Caco-2 (cell line): ENCODE data around the gene SLC22A23. TPM values are rescaled to one million over a fixed set of nuclear protein-coding genes. Genes with fewer than 3 reads are reported as not detected.

ENCODE experiments used
- BruUV-seq: library from RNA; stranded (reverse); fragments of 400-500 nt; replicated peaks from 2 replicates; lab custom pipeline; 2021; lab: Mats Ljungman, UMichigan
- CTCF ChIA-PET: fragments of 300-600 bp; sonication (Branson Sonifier 250); formaldehyde crosslinking; loops from one replicate; lab custom pipeline; 2022; ENCODE audit warnings: antibody characterized with exemption; lab: Charles Lee
- POLR2A ChIA-PET: fragments of 300-600 bp; sonication (Branson Sonifier 250); formaldehyde crosslinking; loops from one replicate; lab custom pipeline; 2022; ENCODE audit warnings: antibody characterized with exemption; lab: Charles Lee
- DNase-seq, 2 experiments: peaks; one replicate each; pipeline versions ENCODE4 v3.0.0 to v3.0.0-alpha.2; 2020 to 2022
- H3K27me3 ChIP-seq: replicated peaks from 2 replicates; pipeline ENCODE4 v1.6.0; 2011; ENCODE audit warnings: low read length; ENCODE audit not compliant: control insufficient read depth, insufficient read depth
- H3K36me3 ChIP-seq: 2 replicates; pipeline ENCODE4 v1.5.1; 2011; ENCODE audit warnings: low read length; ENCODE audit not compliant: control insufficient read depth, insufficient read depth
- H3K4me1 ChIP-seq: fragments of 250-450 bp; sonication (Bioruptor Pico); 2 replicates; pipeline ENCODE4 v1.5.1; 2020; ENCODE audit warnings: mild to moderate bottlenecking
- H3K4me3 ChIP-seq: 2 replicates; pipeline ENCODE4 v1.5.1; 2011; ENCODE audit warnings: low read depth, mild to moderate bottlenecking, control low read depth, low read length
- H3K9me3 ChIP-seq: fragments of 250-450 bp; sonication (Bioruptor Pico); 2 replicates; pipeline ENCODE4 v1.5.1; 2020; ENCODE audit warnings: mild to moderate bottlenecking, moderate library complexity
- H3K27ac Mint-ChIP-seq: one replicate; pipeline ENCODE4 v1.8.0; 2022; ENCODE audit warnings: mixed read lengths; ENCODE audit not compliant: unreplicated experiment
- H3K27me3 Mint-ChIP-seq: one replicate; pipeline ENCODE4 v1.8.0; 2022; ENCODE audit warnings: mixed read lengths; ENCODE audit not compliant: insufficient read depth, unreplicated experiment
- H3K36me3 Mint-ChIP-seq: one replicate; pipeline ENCODE4 v1.8.0; 2022; ENCODE audit warnings: mild to moderate bottlenecking, mixed read lengths; ENCODE audit not compliant: insufficient read depth, unreplicated experiment
- H3K4me1 Mint-ChIP-seq: one replicate; pipeline ENCODE4 v1.8.0; 2022; ENCODE audit warnings: low read depth, mixed read lengths; ENCODE audit not compliant: unreplicated experiment
- H3K4me3 Mint-ChIP-seq: one replicate; pipeline ENCODE4 v1.8.0; 2022; ENCODE audit warnings: mild to moderate bottlenecking, moderate library complexity, mixed read lengths; ENCODE audit not compliant: unreplicated experiment
- H3K9me3 Mint-ChIP-seq: one replicate; pipeline ENCODE4 v1.8.0; 2022; ENCODE audit warnings: mixed read lengths; ENCODE audit not compliant: unreplicated experiment
- CTCF ChIP-seq, 2 experiments: fragments of 200-600 bp in 1 of 2; IDR thresholded peaks; 1 replicate in 1 of 2; 2 replicates in 1 of 2; pipeline versions ENCODE4 v1.5.1 to v1.8.0; 2011 to 2022; ENCODE audit warnings: antibody characterized with exemption in 1 of 2, control low read depth in 1 of 2, inconsistent platforms in 1 of 2, low read depth in 1 of 2, low read length in 1 of 2, mild to moderate bottlenecking in 1 of 2, moderate library complexity in 1 of 2; ENCODE audit not compliant: insufficient read depth in 1 of 2, severe bottlenecking in 1 of 2, unreplicated experiment in 1 of 2
- intact Hi-C: fragments of 100-400 bp; cut with micrococcal nuclease; formaldehyde crosslinking; loops from one replicate; pipeline ENCODE4 v1.10.0; 2022; ENCODE audit not compliant: unreplicated experiment
- total RNA-seq: library from RNA; stranded (reverse); gene quantifications from 2 replicates; pipeline ENCODE4 v1.2.3, GENCODE V29; 2022

The SLC22A23 gene
- total RNA-seq, 1 experiment from 2014 or later: 45.5 TPM

GRCh38 chr6:3418496-3419060 is 38.3 kb downstream of the SLC22A23 start:
- peaks cover 31% of the 10 kb centered on the region for H3K36me3 Mint-ChIP-seq
- H3K27me3 Mint-ChIP-seq: no peaks in the 10 kb centered on the region
- POLR2A ChIA-PET: interaction anchor here (0.6 kb wide), 1 partner anchor 419 kb away, joined by 3 read pairs; no protein-coding TSS in a partner anchor
- Histone ChIP-seq H3K4me3 (no peak overlapping the region), H3K27me3 (no peaks in the 10 kb centered on the region), H3K4me1 (peaks cover 86% of the 10 kb centered on the region), H3K36me3 (no peaks in the 10 kb centered on the region), H3K9me3 (no peaks in the 10 kb centered on the region; the same call in 1 of the 2 replicates)
- peak overlapping the region; percentile 98 for H3K27ac Mint-ChIP-seq
- no peak for TF ChIP-seq CTCF (IDR thresholded peaks at IDR 0.05; ENCODE audit: insufficient read depth in 1 of 2, low read depth in 1 of 2, low read length in 1 of 2, severe bottlenecking in 1 of 2, unreplicated experiment in 1 of 2)
- peak overlapping the region; percentile 63 for H3K4me3 Mint-ChIP-seq
- DNase-seq: peak; percentile 79 to 83
- intact Hi-C loops: loop anchor here (1.0 kb wide), 3 partner anchors 8 to 37 kb away; no protein-coding TSS in a partner anchor
- TSS peak; percentile 60 for BruUV-seq
- H3K9me3 Mint-ChIP-seq: no peaks in the 10 kb centered on the region
- CTCF ChIA-PET: interaction anchor here (0.6 to 0.7 kb wide), 2 partner anchors 15 to 35 kb away, joined by 3 read pairs; no protein-coding TSS in a partner anchor
- peaks cover 57% of the 10 kb centered on the region for H3K4me1 Mint-ChIP-seq

DNA sequence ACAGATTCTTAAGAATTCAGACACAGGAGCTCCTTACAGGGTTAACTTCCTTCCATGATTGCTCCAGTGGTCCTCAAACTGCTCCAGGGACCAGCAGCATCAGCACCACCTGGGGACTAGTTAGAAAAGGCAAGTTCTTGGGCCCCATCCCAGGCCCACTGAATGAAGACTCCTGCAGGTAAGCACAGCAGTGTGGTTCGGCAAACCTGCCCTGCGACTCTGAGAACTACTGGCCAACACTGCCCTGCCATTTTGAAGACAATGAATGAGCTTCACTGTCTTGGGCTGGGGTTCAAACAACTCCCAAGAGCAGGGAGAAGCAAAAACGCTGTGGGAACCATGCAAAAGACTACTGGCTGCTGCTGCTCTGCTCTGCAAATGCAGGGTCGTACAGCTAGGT is 39.4 kb downstream of the SLC22A23 start:
- Histone ChIP-seq H3K36me3 (0 out of 2 replicates have a peak, but pooled peaks cover 3% of the 10 kb centered on the region), H3K27me3 (no peaks in the 10 kb centered on the region), H3K9me3 (no peaks in the 10 kb centered on the region; the same call in 1 of the 2 replicates), H3K4me1 (peaks cover 94% of the 10 kb centered on the region), H3K4me3 (no peak overlapping the region)
- POLR2A ChIA-PET: no interaction called here
- peaks cover 56% of the 10 kb centered on the region for H3K4me1 Mint-ChIP-seq
- CTCF ChIA-PET: no interaction called here
- peaks cover 31% of the 10 kb centered on the region for H3K36me3 Mint-ChIP-seq
- no peak for DNase-seq
- intact Hi-C loops: no loop called here
- BruUV-seq: no TSS peak
- no peaks in the 10 kb centered on the region for H3K27me3 Mint-ChIP-seq
- TF ChIP-seq CTCF (IDR thresholded peaks at IDR 0.05; ENCODE audit: insufficient read depth in 1 of 2, low read depth in 1 of 2, low read length in 1 of 2, severe bottlenecking in 1 of 2, unreplicated experiment in 1 of 2): no peak
- H3K9me3 Mint-ChIP-seq: no peaks in the 10 kb centered on the region
- peak overlapping the region; percentile 98 for H3K27ac Mint-ChIP-seq
- no peak overlapping the region for H3K4me3 Mint-ChIP-seq

GRCh38 chr6:3415490-3415889 is 41.4 kb downstream of the SLC22A23 start:
- H3K27me3 ChIP-seq: no peaks in the 10 kb centered on the region
- no peaks in the 10 kb centered on the region; the same call in 1 of the 2 replicates for H3K9me3 ChIP-seq
- Mint-ChIP-seq H3K4me3 (peak overlapping the region; percentile 40), H3K9me3 (no peaks in the 10 kb centered on the region), H3K4me1 (peaks cover 57% of the 10 kb centered on the region), H3K27me3 (no peaks in the 10 kb centered on the region), H3K36me3 (peaks cover 48% of the 10 kb centered on the region), H3K27ac (peak overlapping the region; percentile 74)
- TF ChIP-seq CTCF (IDR thresholded peaks at IDR 0.05; ENCODE audit: insufficient read depth in 1 of 2, low read depth in 1 of 2, low read length in 1 of 2, severe bottlenecking in 1 of 2, unreplicated experiment in 1 of 2): no peak
- no peak for DNase-seq
- ChIA-PET CTCF (interaction anchor here (0.6 to 1.7 kb wide), 4 partner anchors 12 to 108 kb away, joined by 3 to 5 read pairs (median 3); no protein-coding TSS in a partner anchor), POLR2A (interaction anchor here (1.1 kb wide), 1 partner anchor 12 kb away, joined by 7 read pairs; no protein-coding TSS in a partner anchor)
- H3K4me3 ChIP-seq: no peak overlapping the region
- H3K4me1 ChIP-seq: peaks cover 94% of the 10 kb centered on the region
- BruUV-seq: no TSS peak
- intact Hi-C loops: no loop called here
- H3K36me3 ChIP-seq: 0 out of 2 replicates have a peak, but pooled peaks cover 3% of the 10 kb centered on the region
